Right renal cortex interstitium (tissue), 3 donors: ENCODE measurements around the gene CENPP. TPM values are rescaled to one million over a fixed set of nuclear protein-coding genes. Genes with fewer than 3 reads are reported as not detected.

Experiments
- DNase-seq, 3 donors: peaks; one replicate each; pipeline ENCODE4 v3.0.0-alpha.2; 2013; ENCODE audit warnings: low read depth in 3 of 3, low spot score in 2 of 3
- polyA plus RNA-seq, 3 donors: library from polyadenylated mRNA; unstranded; fragments of 120-200 nt; gene quantifications; one replicate each; pipeline ENCODE4 v1.2.1, GENCODE V29; 2013; ENCODE audit not compliant: insufficient read length in 3 of 3

Gene CENPP
- polyA plus RNA-seq, 3 donors = 5.7 to 7.7 (median 6.3) TPM

GRCh38 chr9:92631452-92632343 is 305.9 kb downstream of the CENPP start:
- no peak for DNase-seq

GRCh38 chr9:92632641-92633040 is 306.9 kb downstream of the CENPP start:
- no peak for DNase-seq

- DNase-seq = no peak
Observed at GRCh38 chr9:92633614-92634278, 308.0 kb downstream of the CENPP start.

GRCh38 chr9:92634712-92635605 is 309.2 kb downstream of the CENPP start:
- DNase-seq = peak; percentile 33 to 52 (median 46)

- DNase-seq = no peak
Observed at GRCh38 chr9:92635760-92636159, 310.0 kb downstream of the CENPP start.

- no peak for DNase-seq
Observed at GRCh38 chr9:92636627-92637026, 310.9 kb downstream of the CENPP start.

- no peak for DNase-seq
Observed at GRCh38 chr9:92637326-92637725, 311.6 kb downstream of the CENPP start.

GRCh38 chr9:92637886-92638620 is 312.3 kb downstream of the CENPP start:
- no peak for DNase-seq

GRCh38 chr9:92638621-92639101 is 312.9 kb downstream of the CENPP start:
- no peak for DNase-seq

GRCh38 chr9:92639124-92639523 is 313.4 kb downstream of the CENPP start:
- no peak for DNase-seq

GRCh38 chr9:92639791-92640271 is 314.1 kb downstream of the CENPP start:
- DNase-seq = no peak

- no peak for DNase-seq
Observed at GRCh38 chr9:92640398-92641091, 314.8 kb downstream of the CENPP start.

- no peak for DNase-seq
Observed at GRCh38 chr9:92641092-92641809, 315.5 kb downstream of the CENPP start.

GRCh38 chr9:92642041-92642451 is 316.3 kb downstream of the CENPP start:
- DNase-seq = no peak

GRCh38 chr9:92642564-92642963 is 316.8 kb downstream of the CENPP start:
- no peak for DNase-seq

GRCh38 chr9:92644278-92644677 is 318.5 kb downstream of the CENPP start:
- no peak for DNase-seq

GRCh38 chr9:92645041-92645440 is 319.3 kb downstream of the CENPP start:
- DNase-seq = no peak

GRCh38 chr9:92647671-92648473 is 322.1 kb downstream of the CENPP start:
- no peak for DNase-seq
